HUES6 (cell line): ENCODE measurements around the gene IKBKG.
"Not testable (repeated sequence)": the region's sequence is repeated elsewhere in the genome, so short reads cannot be mapped to it uniquely, and the experiment has no call there.

Experiments
- H3K27ac ChIP-seq: 2 replicates; pipeline ENCODE4 v1.7.0; 2013; ENCODE audit warnings: low read depth, mild to moderate bottlenecking, low read length, inconsistent platforms
- H3K27me3 ChIP-seq: 2 replicates; pipeline ENCODE4 v1.6.1; 2013; ENCODE audit warnings: low read length; ENCODE audit not compliant: control insufficient read depth, insufficient read depth
- H3K36me3 ChIP-seq: 2 replicates; pipeline ENCODE4 v1.6.1; 2013; ENCODE audit warnings: low read length; ENCODE audit not compliant: control insufficient read depth, insufficient read depth
- H3K4me1 ChIP-seq: 2 replicates; pipeline ENCODE4 v1.6.1; 2013; ENCODE audit warnings: low read length; ENCODE audit not compliant: control insufficient read depth, insufficient read depth
- H3K4me3 ChIP-seq: 2 replicates; pipeline ENCODE4 v1.5.1; 2013; ENCODE audit warnings: low read depth, low read length
- H3K9ac ChIP-seq: one replicate; pipeline ENCODE4 v1.6.1; 2013; ENCODE audit warnings: mild to moderate bottlenecking, low read length
- H3K9me3 ChIP-seq: 2 replicates; pipeline ENCODE4 v1.6.1; 2013; ENCODE audit warnings: low read depth, low read length; ENCODE audit not compliant: control insufficient read depth, insufficient read depth

Gene IKBKG

DNA sequence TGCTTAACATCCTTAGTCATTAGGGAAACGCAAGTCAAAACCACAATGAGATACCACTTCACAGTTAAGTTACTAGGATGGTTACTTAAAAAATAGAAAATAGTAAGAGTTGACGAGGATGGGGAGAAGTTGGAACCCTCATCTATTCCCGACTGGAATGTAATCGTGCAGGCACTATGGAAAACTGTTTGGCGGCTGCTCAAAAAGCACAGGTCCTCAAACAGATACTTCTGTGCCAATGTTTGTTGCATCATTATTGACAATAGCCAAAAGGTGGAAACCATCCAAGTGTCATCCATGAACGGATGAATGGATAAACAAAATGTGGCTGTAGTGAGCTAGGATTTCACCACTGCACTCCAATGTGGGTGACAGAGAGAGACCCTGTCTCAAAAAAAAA is 60.0 kb downstream of the IKBKG start:
- Histone ChIP-seq H3K4me3 (no peak overlapping the region), H3K27ac (no peak overlapping the region), H3K9me3 (peaks cover 33% of the 10 kb centered on the region), H3K27me3 (no peaks in the 10 kb centered on the region), H3K4me1 (peaks cover 6% of the 10 kb centered on the region; the same call in 1 of the 2 replicates), H3K36me3 (no peaks in the 10 kb centered on the region), H3K9ac (no peak overlapping the region)

GRCh38 chrX:154607976-154608375 is 60.6 kb downstream of the IKBKG start:
- H3K9me3 ChIP-seq, result peaks cover 31% of the 10 kb centered on the region
- H3K27ac ChIP-seq, H3K9ac ChIP-seq, H3K4me3 ChIP-seq, H3K4me1 ChIP-seq, H3K36me3 ChIP-seq, H3K27me3 ChIP-seq: not testable (repeated sequence)

DNA sequence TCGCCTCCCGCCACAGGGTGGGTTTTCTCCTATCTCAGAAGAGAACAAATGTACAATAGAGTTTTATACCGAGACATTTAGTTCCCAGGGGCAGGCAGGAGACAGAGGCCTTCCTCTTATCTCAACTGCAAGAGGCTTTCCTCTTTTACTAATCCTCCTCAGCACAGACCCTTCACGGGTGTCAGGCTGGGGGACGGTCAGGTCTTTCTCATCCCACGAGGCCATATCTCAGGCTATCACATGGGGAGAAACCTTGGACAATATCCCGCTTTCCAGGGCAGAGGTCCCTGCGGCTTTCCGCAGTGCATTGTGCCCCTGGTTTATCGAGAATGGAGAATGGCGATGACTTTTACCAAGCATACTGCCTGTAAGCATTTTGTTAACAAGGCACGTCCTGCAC is 61.4 kb downstream of the IKBKG start:
- H3K4me1 ChIP-seq, H3K36me3 ChIP-seq, H3K27ac ChIP-seq, H3K27me3 ChIP-seq, H3K9ac ChIP-seq, H3K4me3 ChIP-seq: not testable (repeated sequence)
- peaks cover 28% of the 10 kb centered on the region for H3K9me3 ChIP-seq

GRCh38 chrX:154611146-154611545 is 63.7 kb downstream of the IKBKG start:
- H3K9ac ChIP-seq, H3K4me1 ChIP-seq, H3K36me3 ChIP-seq, H3K27ac ChIP-seq, H3K4me3 ChIP-seq, H3K27me3 ChIP-seq: not testable (repeated sequence)
- peaks cover 21% of the 10 kb centered on the region; the same call in 1 of the 2 replicates for H3K9me3 ChIP-seq

DNA sequence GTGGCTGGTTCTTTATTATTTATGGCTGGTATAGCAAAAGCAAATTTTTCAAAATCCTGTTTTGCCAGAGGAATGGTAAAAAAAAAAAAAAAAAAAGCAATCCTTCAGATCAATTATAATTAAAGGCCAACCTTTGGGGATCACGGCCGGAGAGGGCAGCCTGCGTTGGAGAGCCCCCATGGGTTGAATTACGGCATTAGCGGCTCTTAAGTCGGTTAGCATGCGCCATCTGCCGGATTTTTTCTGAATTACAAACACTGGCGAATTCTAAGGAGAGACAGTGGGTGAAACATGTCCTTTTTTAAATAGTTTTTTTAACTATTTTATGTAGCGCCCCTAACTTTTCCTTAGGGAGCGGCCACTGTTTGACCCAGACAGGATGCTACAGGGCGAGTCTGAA is 66.2 kb downstream of the IKBKG start:
- H3K9me3 ChIP-seq, H3K9ac ChIP-seq: not testable (repeated sequence)

More for the DNA sequence above, 66.2 kb downstream of the IKBKG start:
- not testable (repeated sequence) for H3K27ac ChIP-seq, H3K4me3 ChIP-seq, H3K27me3 ChIP-seq, H3K4me1 ChIP-seq, H3K36me3 ChIP-seq
